Thyroid gland (tissue), 4 donors: ENCODE results near the gene KCNQ2. TPM values are rescaled to one million over a fixed set of nuclear protein-coding genes. Genes with fewer than 3 reads are reported as not detected.

Source experiments
- DNase-seq, 2 donors: peaks; one replicate each; pipeline ENCODE4 v3.0.0-alpha.2; 2019
- H3K27ac ChIP-seq, 3 donors: fragments of 200-600 bp; sonication (generic); 1 replicate in 2 of 3; 2 replicates in 1 of 3; pipeline ENCODE4 v1.5.1; 2016 to 2019; ENCODE audit warnings: mild to moderate bottlenecking in 1 of 3, moderate library complexity in 1 of 3
- H3K27me3 ChIP-seq: fragments of 200-600 bp; sonication (generic); one replicate; pipeline ENCODE4 v1.5.1; 2019
- H3K36me3 ChIP-seq, 2 donors: fragments of 200-600 bp; sonication (generic); one replicate each; pipeline ENCODE4 v1.5.1; 2016 to 2019
- H3K4me1 ChIP-seq, 2 donors: fragments of 200-600 bp; sonication (generic); one replicate each; pipeline ENCODE4 v1.5.1; 2017 to 2019
- H3K4me3 ChIP-seq, 3 donors: fragments of 200-600 bp; sonication (generic); replicated peaks in 1 of 3; 1 replicate in 2 of 3; 2 replicates in 1 of 3; pipeline ENCODE4 v1.5.1; 2016; ENCODE audit warnings: mild to moderate bottlenecking in 1 of 3
- H3K9me3 ChIP-seq: fragments of 200-600 bp; sonication (generic); one replicate; pipeline ENCODE4 v1.5.1; 2017
- POLR2A ChIP-seq, 2 donors: fragments of 450-650 bp; IDR thresholded peaks; one replicate each; pipeline ENCODE4 v1.6.1; 2017; ENCODE audit warnings: antibody characterized with exemption in 2 of 2, mild to moderate bottlenecking in 2 of 2, moderate library complexity in 1 of 2
- WGBS, 2 donors: methylation state at CpG; one replicate each; pipeline ENCODE4 v1.1.5; 2017; 5-methylcytosine and 5-hydroxymethylcytosine counted together
- intact Hi-C: fragments of 100-400 bp; cut with DNase I; formaldehyde crosslinking; loops from one replicate; pipeline ENCODE4 v1.15.1; 2023
- total RNA-seq, 4 donors: library from RNA; depleted of rRNA; stranded (reverse); fragments of >200 nt; gene quantifications; one replicate each; pipeline ENCODE4 v1.2.3, GENCODE V29; 2016
- TF ChIP-seq, protein P1 (sequence below), 6 experiments: fragments of 200-600 bp in 3 of 6; fragments of 450-650 bp in 3 of 6; sonication (generic) in 3 of 6; IDR thresholded peaks; one replicate each; pipeline ENCODE4 v1.5.1; 2016 to 2019; ENCODE audit warnings: antibody characterized with exemption in 6 of 6, mild to moderate bottlenecking in 2 of 6, inconsistent platforms in 1 of 6, moderate library complexity in 1 of 6

The KCNQ2 gene
- total RNA-seq, 4 donors from 2014 or later, result 0.11 to 0.27 TPM; not detected in 2

DNA sequence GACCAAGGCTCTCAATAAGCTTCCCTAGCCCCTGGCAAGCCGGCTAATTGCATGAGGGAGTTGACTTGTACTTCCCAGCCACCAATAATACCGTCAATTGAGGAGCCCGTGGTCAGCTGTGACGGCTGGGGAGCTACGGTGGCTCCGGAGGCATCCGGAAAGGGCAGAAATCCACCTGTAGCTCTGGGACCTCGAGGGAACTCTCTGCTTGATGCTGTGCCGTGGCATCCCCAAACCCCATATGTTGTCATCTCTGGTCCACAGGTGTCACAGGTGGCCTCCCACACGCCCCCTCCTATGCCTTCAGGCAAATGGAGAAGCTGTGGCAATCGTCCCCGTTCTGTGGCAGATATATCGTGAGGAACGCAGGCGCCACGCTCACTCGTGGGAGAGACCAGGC lies 5.5 kb upstream of the KCNQ2 start:
- TF ChIP-seq, protein P1, sequence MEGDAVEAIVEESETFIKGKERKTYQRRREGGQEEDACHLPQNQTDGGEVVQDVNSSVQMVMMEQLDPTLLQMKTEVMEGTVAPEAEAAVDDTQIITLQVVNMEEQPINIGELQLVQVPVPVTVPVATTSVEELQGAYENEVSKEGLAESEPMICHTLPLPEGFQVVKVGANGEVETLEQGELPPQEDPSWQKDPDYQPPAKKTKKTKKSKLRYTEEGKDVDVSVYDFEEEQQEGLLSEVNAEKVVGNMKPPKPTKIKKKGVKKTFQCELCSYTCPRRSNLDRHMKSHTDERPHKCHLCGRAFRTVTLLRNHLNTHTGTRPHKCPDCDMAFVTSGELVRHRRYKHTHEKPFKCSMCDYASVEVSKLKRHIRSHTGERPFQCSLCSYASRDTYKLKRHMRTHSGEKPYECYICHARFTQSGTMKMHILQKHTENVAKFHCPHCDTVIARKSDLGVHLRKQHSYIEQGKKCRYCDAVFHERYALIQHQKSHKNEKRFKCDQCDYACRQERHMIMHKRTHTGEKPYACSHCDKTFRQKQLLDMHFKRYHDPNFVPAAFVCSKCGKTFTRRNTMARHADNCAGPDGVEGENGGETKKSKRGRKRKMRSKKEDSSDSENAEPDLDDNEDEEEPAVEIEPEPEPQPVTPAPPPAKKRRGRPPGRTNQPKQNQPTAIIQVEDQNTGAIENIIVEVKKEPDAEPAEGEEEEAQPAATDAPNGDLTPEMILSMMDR (IDR thresholded peaks at IDR 0.05), result no peak
- no peak for TF ChIP-seq POLR2A (IDR thresholded peaks at IDR 0.05)
- Histone ChIP-seq H3K4me3 (no peak overlapping the region), H3K27ac (no peak overlapping the region), H3K9me3 (no peaks in the 10 kb centered on the region), H3K27me3 (peaks cover 18% of the 10 kb centered on the region), H3K36me3 (no peaks in the 10 kb centered on the region), H3K4me1 (no peaks in the 10 kb centered on the region)
- WGBS, 2 donors, result 72 to 76% methylated on average over 17 of the region's 17 CpGs
- intact Hi-C loops, result no loop called here
- DNase-seq, result no peak

DNA sequence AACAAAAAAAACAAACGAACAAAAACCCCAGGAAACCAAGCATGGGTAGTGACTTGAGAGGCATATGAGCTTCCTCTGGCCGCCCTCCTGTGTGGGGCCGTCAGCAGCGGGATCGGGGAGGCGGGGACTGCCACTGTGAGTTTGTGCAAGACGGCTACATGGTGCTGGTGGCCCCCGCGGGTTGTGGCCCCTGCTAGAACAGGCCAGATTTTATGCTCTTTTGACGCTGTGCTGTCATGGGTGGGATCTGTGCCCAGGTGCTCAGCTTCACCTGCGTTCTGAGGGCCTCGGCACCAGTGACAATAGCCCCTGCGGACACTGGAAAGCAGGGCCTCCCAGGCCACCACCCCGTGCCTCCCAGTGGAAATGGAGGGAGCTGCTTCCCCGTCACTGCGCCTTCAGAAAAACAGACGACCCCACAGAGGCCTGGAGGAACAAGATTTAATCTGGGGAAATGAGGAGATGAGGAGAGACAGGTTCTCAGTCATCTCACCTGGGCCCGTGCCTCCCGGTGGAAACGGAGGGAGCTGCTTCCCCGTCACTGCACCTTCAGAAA lies 4.7 kb upstream of the KCNQ2 start:
- H3K27me3 ChIP-seq, result peaks cover 19% of the 10 kb centered on the region

DNA sequence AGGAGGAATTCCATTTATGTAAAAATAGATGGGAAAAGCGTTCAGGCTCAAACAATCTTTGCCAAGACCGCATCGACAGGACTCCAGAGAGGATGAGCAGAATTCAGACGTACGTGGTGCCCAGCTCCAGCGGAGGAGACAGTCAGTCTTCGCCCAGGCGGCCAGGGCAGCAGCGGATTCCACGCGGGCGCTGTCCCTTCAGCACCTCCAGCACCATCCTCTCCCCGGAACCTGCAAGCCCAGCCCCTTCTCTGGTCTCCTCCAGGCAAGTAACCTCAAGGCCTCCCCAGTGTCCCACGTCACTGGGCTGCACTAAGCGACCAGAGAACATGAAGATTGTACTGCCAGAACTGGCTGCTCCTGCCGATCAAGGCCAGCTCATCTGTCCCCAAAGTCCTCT lies 2.8 kb upstream of the KCNQ2 start:
- H3K4me3 ChIP-seq, result no peak overlapping the region
- peaks cover 31% of the 10 kb centered on the region for H3K27me3 ChIP-seq
- intact Hi-C loops, result no loop called here
- no peaks in the 10 kb centered on the region for H3K4me1 ChIP-seq
- TF ChIP-seq POLR2A (IDR thresholded peaks at IDR 0.05), result no peak
- TF ChIP-seq, protein P1 (IDR thresholded peaks at IDR 0.05), result no peak
- peak in 1 of 2 donors; percentile 29 for DNase-seq
- H3K9me3 ChIP-seq, result no peaks in the 10 kb centered on the region
- 8 to 10% methylated on average over 10 to 16 of the region's 16 CpGs for WGBS, 2 donors
- no peaks in the 10 kb centered on the region for H3K36me3 ChIP-seq
- no peak overlapping the region for H3K27ac ChIP-seq

More for the DNA sequence above, 4.7 kb upstream of the KCNQ2 start:
- intact Hi-C loops, result no loop called here
- 26 to 27% methylated on average over 18 to 21 of the region's 21 CpGs for WGBS, 2 donors
- no peak for DNase-seq
- H3K9me3 ChIP-seq, result no peaks in the 10 kb centered on the region
- H3K27ac ChIP-seq, result no peak overlapping the region
- H3K36me3 ChIP-seq, result no peaks in the 10 kb centered on the region
- H3K4me3 ChIP-seq, result no peak overlapping the region
- no peaks in the 10 kb centered on the region for H3K4me1 ChIP-seq
- TF ChIP-seq POLR2A (IDR thresholded peaks at IDR 0.05), result no peak
- TF ChIP-seq, protein P1 (IDR thresholded peaks at IDR 0.05), result no peak

DNA sequence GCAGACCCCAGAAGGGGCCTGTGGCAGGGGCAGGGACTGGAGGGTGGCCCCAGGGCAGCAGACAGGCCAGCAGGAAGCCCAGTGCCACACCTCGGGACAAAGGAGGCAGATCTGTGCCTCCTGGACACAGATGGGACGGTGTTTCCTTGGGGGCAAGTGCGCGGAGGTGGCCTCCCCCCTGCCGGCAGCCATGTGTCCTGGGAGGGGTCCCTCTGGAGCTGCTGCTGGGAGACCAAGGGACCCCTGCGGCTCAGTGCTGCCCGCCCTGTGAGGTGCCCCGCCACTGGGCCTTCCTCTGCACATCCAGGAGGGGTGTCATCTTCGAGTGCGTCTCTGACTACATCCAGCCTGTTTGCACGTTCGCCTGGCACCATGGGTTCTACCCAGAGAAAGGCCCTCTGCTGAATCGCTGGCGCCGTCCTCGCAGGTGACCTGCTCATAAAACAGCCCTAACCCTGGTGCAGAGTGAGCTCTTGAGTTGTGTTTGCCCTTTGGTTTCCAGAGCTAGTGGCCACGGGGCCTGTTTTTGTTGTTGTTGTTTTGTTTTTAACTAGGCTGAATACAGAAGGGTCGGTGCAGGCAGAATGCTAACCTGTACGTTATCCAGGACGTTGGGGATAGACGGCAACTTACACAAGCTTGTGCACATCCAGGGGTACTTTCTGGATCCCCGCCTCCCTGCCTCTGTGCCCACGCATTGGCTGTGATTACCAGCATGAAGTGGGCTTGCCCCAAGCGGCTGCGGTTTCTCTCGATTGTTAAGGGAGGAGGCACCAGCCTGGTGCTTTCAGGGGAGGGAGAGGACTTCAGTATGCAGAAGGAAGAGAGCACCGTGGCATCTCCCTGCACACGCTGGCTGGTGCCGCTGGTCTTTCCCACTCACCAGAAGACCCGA lies 1.3 kb upstream of the KCNQ2 start:
- no peak for DNase-seq
- Histone ChIP-seq H3K36me3 (no peaks in the 10 kb centered on the region), H3K4me1 (no peaks in the 10 kb centered on the region), H3K27ac (no peak overlapping the region), H3K4me3 (no peak overlapping the region), H3K27me3 (peaks cover 30% of the 10 kb centered on the region), H3K9me3 (no peaks in the 10 kb centered on the region)
- TF ChIP-seq POLR2A (IDR thresholded peaks at IDR 0.05), result no peak
- TF ChIP-seq, protein P1 (IDR thresholded peaks at IDR 0.05), result no peak
- 36 to 40% methylated on average over 18 to 30 of the region's 30 CpGs for WGBS, 2 donors
- intact Hi-C loops, result no loop called here

DNA sequence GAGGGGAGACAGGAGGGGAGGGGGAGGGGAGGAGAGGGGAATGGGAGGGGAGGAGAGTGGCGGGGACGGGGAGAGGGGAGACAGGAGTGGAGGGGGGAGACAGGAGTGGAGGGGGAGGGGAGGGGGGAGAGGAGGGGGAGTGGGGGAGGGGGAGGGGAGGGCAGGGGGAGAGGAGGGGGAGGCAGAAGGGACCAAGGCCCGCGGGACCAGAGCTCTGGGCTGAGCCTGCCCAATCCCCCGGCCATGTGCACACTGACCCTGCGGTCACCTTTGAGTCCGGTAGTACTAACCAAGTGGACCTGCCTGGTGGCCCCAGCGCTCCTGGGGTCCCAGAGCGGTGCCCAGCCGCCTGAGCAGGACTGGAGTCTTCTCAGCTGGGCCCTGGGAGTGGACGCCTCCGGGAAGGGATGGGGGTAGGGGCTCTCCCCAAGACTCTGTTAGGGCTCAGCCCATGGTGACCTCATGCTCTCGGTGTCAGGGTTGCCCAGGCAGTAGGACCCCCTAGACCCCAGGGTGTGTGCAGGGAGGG lies 471 bp upstream of the KCNQ2 start:
- intact Hi-C loops, result no loop called here
- H3K27me3 ChIP-seq, result peaks cover 27% of the 10 kb centered on the region
- no peak for DNase-seq
- no peaks in the 10 kb centered on the region for H3K36me3 ChIP-seq
- 43 to 57% methylated on average over 9 to 12 of the region's 13 CpGs for WGBS, 2 donors
- H3K4me1 ChIP-seq, result no peaks in the 10 kb centered on the region
- no peak for TF ChIP-seq POLR2A (IDR thresholded peaks at IDR 0.05)
- TF ChIP-seq, protein P1 (IDR thresholded peaks at IDR 0.05), result no peak
- no peak overlapping the region for H3K27ac ChIP-seq
- H3K9me3 ChIP-seq, result no peaks in the 10 kb centered on the region
- H3K4me3 ChIP-seq, result no peak overlapping the region
